ENCODE results near the gene SDC3. TPM values are rescaled to one million over a fixed set of nuclear protein-coding genes. Genes with fewer than 3 reads are reported as not detected.
A peak's percentile ranks its signal among the peaks of the same experiment; 100 is the strongest.

Gene SDC3
- total and polyA plus RNA-seq, 4 experiments from 2014 or later = 0.29 to 0.64 TPM; not detected in 2

DNA sequence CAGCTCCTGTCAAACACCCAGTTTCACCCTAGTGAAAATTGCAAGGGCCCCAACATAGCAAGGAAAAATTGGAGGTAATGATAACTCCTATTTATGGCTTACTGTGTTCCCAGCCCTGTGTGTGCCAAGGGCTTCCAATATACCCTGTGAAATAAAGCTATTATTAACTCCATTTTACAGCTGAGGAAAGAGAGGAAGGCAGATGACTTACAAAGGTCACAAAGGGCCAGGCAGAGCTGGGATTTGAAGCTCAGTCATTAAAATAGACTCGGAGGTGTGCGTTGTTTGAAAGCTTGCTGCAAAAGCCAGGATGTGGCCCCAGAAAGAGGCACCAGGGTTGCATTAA is 20.2 kb upstream of the SDC3 start:
- H3K36me3 ChIP-seq (ENCODE audit: insufficient read depth, low read length) = peaks cover 3% of the 10 kb centered on the region
- no peak overlapping the region for H3K27ac ChIP-seq (ENCODE audit: low read depth, low read length)
- Mint-ChIP-seq H3K27ac (peak overlapping the region in 1 of 7 donors; percentile 57), H3K4me1 (peaks cover 0 to 1% (median 0%) of the 10 kb centered on the region in 4 donors), H3K4me3 (no peak overlapping the region), H3K9me3 (no peaks in the 10 kb centered on the region), H3K27me3 (peaks cover 0 to 2% of the 10 kb centered on the region in 2 donors), H3K36me3 (peaks cover 5 to 23% of the 10 kb centered on the region in 2 donors)
- no peak for DNase-seq
- H3K4me3 ChIP-seq (ENCODE audit: low read length in 2 of 2) = no peak overlapping the region
- intact Hi-C loops (cut with micrococcal nuclease) = loop anchor here (2.0 to 5.0 kb wide), 2 partner anchors 146 to 210 kb away; no protein-coding TSS in a partner anchor
- no peaks in the 10 kb centered on the region for H3K4me1 ChIP-seq (ENCODE audit: insufficient read depth, low read length)
- no peaks in the 10 kb centered on the region for H3K9me3 ChIP-seq (ENCODE audit: control insufficient read depth in 1 of 2, low read length in 2 of 2)
- H3K27me3 ChIP-seq (ENCODE audit: insufficient read depth, low read length) = no peaks in the 10 kb centered on the region
- CTCF ChIA-PET (ENCODE audit: partially characterized antibody) = interaction anchor here (0.7 to 7.9 kb wide), 13 partner anchors 9 to 210 kb away, joined by 3 to 90 read pairs (median 4); no protein-coding TSS in a partner anchor
- POLR2A ChIA-PET (ENCODE audit: partially characterized antibody) = no interaction called here

DNA sequence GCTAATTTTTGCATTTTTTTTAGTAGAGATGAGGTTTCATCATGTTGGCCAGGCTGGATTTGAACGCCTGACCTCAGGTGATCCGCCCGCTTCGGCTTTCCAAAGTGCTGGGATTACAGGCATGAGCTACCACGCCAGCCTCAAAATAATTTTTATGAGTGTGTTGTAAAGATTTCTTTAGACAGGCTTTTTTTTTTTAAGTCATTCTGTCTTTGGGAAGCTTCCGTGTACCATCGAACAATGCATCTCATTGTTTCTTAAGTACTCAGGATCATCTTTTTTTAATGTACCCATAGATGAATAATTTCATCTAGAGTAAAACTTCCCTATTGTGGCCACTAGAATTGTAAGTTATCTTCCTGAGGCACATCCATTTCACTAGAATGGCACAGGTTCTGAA is 19.6 kb upstream of the SDC3 start:
- peaks cover 0 to 2% of the 10 kb centered on the region in 2 donors for H3K27me3 Mint-ChIP-seq
- H3K27ac Mint-ChIP-seq = peak overlapping the region in 1 of 7 donors; percentile 4

DNA sequence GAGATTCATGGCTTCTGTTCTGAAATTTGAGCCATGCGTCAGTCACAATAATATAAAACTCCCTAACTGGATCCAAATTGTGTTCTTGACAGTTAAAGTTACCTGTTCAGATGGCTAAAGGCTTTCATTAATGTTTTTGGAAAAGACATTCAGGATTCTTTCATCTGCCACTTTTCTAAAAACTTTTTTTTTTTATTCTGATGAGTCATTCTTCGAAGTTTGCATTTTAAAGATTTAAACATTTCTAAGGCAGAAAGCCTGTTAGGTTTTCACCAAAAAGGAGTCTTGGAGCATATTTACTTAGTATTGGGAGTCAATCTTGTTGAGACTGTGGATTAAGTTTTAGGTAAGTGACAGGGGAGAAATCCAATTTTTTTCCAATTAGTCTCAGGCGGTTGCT is 18.9 kb upstream of the SDC3 start:
- no peak overlapping the region for H3K27ac Mint-ChIP-seq
- intact Hi-C loops (cut with micrococcal nuclease) = loop anchor here (5.0 kb wide), 1 partner anchor 145 kb away; no protein-coding TSS in a partner anchor
- Histone ChIP-seq H3K36me3 (ENCODE audit: insufficient read depth, low read length) (no peaks in the 10 kb centered on the region), H3K4me1 (ENCODE audit: insufficient read depth, low read length) (no peaks in the 10 kb centered on the region), H3K27ac (ENCODE audit: low read depth, low read length) (no peak overlapping the region), H3K4me3 (ENCODE audit: low read length in 2 of 2) (no peak overlapping the region), H3K9me3 (ENCODE audit: control insufficient read depth in 1 of 2, low read length in 2 of 2) (no peaks in the 10 kb centered on the region), H3K27me3 (ENCODE audit: insufficient read depth, low read length) (no peaks in the 10 kb centered on the region)
- peaks cover 0 to 2% of the 10 kb centered on the region in 2 donors for H3K27me3 Mint-ChIP-seq
- no peaks in the 10 kb centered on the region for H3K9me3 Mint-ChIP-seq
- H3K4me1 Mint-ChIP-seq = peaks cover 0 to 1% (median 0%) of the 10 kb centered on the region in 4 donors
- no peak overlapping the region for H3K4me3 Mint-ChIP-seq
- ChIA-PET POLR2A (ENCODE audit: partially characterized antibody) (no interaction called here), CTCF (ENCODE audit: partially characterized antibody) (interaction anchor here (2.5 to 7.9 kb wide), 2 partner anchors 124 to 208 kb away, joined by 14 to 90 read pairs; no protein-coding TSS in a partner anchor)
- DNase-seq = no peak
- peaks cover 0 to 11% of the 10 kb centered on the region in 2 donors for H3K36me3 Mint-ChIP-seq

More for the DNA sequence above, 19.6 kb upstream of the SDC3 start:
- Histone ChIP-seq H3K27me3 (ENCODE audit: insufficient read depth, low read length) (no peaks in the 10 kb centered on the region), H3K4me1 (ENCODE audit: insufficient read depth, low read length) (no peaks in the 10 kb centered on the region), H3K27ac (ENCODE audit: low read depth, low read length) (no peak overlapping the region), H3K9me3 (ENCODE audit: control insufficient read depth in 1 of 2, low read length in 2 of 2) (no peaks in the 10 kb centered on the region), H3K4me3 (ENCODE audit: low read length in 2 of 2) (no peak overlapping the region), H3K36me3 (ENCODE audit: insufficient read depth, low read length) (no peaks in the 10 kb centered on the region)
- POLR2A ChIA-PET (ENCODE audit: partially characterized antibody) = no interaction called here
- CTCF ChIA-PET (ENCODE audit: partially characterized antibody) = interaction anchor here (1.0 to 7.9 kb wide), 10 partner anchors 8 to 209 kb away, joined by 3 to 90 read pairs (median 5); no protein-coding TSS in a partner anchor
- Mint-ChIP-seq H3K4me1 (peaks cover 0 to 1% (median 0%) of the 10 kb centered on the region in 4 donors), H3K4me3 (no peak overlapping the region), H3K9me3 (no peaks in the 10 kb centered on the region), H3K36me3 (peaks cover 3 to 18% of the 10 kb centered on the region in 2 donors)
- intact Hi-C loops (cut with micrococcal nuclease) = loop anchor here (2.0 to 5.0 kb wide), 2 partner anchors 146 to 209 kb away; no protein-coding TSS in a partner anchor
- no peak for DNase-seq

DNA sequence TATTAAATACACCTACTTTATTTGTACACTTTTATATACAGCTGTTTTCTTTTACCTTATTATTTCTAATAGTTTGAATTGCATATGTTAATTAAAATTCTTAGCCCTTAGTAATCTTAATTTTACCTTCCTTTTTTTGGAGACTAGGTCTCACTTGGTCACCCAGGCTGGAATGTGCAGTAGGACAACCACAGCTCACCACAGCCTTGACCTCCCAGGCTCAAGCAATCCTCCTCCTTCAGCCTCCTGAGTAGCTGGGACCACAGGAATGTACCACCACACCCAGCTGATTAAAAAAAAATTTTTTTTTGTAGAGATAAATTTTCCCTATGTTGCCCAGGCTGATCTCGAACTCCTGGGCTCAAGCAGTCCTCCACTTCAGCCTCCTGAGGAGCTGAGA is 15.0 kb upstream of the SDC3 start:
- Mint-ChIP-seq H3K36me3 (no peaks in the 10 kb centered on the region), H3K9me3 (no peaks in the 10 kb centered on the region), H3K4me1 (no peaks in the 10 kb centered on the region), H3K27ac (no peak overlapping the region), H3K4me3 (no peak overlapping the region), H3K27me3 (peaks cover 2 to 4% of the 10 kb centered on the region in 2 donors)
- H3K4me1 ChIP-seq (ENCODE audit: insufficient read depth, low read length) = no peaks in the 10 kb centered on the region
- CTCF ChIA-PET (ENCODE audit: partially characterized antibody) = interaction anchor here (0.9 to 3.9 kb wide), 3 partner anchors 10 to 144 kb away, joined by 3 to 12 read pairs (median 10); no protein-coding TSS in a partner anchor
- H3K9me3 ChIP-seq (ENCODE audit: control insufficient read depth in 1 of 2, low read length in 2 of 2) = no peaks in the 10 kb centered on the region
- H3K4me3 ChIP-seq (ENCODE audit: low read length in 2 of 2) = no peak overlapping the region
- no peaks in the 10 kb centered on the region for H3K27me3 ChIP-seq (ENCODE audit: insufficient read depth, low read length)
- POLR2A ChIA-PET (ENCODE audit: partially characterized antibody) = interaction anchor here (0.7 kb wide), 2 partner anchors 28 to 36 kb away, joined by 3 read pairs; no protein-coding TSS in a partner anchor
- DNase-seq = no peak
- intact Hi-C loops (cut with micrococcal nuclease) = no loop called here
- no peaks in the 10 kb centered on the region for H3K36me3 ChIP-seq (ENCODE audit: insufficient read depth, low read length)
- no peak overlapping the region for H3K27ac ChIP-seq (ENCODE audit: low read depth, low read length)

DNA sequence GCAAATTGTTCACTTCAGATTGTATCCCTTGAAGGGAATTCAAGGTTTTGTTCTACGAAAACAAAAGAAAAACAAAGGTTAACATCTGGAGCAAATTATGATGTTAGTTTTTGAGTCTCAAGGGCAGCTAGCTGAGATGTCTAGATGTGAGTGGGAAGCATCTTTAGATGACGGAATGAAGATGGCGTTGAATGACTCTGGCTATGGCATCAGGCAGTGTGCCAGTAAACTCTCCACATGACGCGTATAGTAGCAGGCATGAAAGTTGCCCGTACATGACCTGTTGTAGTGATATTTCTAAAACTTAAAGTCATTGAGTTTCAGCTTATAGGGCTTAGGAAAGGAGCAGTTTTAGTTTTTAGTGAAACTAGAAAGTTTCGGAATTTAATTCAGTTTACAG is 12.3 kb upstream of the SDC3 start:
- no peaks in the 10 kb centered on the region for H3K9me3 ChIP-seq (ENCODE audit: control insufficient read depth in 1 of 2, low read length in 2 of 2)
- H3K27ac ChIP-seq (ENCODE audit: low read depth, low read length) = no peak overlapping the region
- ChIA-PET CTCF (ENCODE audit: partially characterized antibody) (interaction anchor here (0.5 to 2.9 kb wide), 2 partner anchors 8 to 235 kb away, joined by 3 to 9 read pairs; no protein-coding TSS in a partner anchor), POLR2A (ENCODE audit: partially characterized antibody) (no interaction called here)
- Mint-ChIP-seq H3K9me3 (no peaks in the 10 kb centered on the region), H3K4me3 (no peak overlapping the region), H3K27ac (no peak overlapping the region), H3K4me1 (no peaks in the 10 kb centered on the region), H3K27me3 (peaks cover 0 to 4% of the 10 kb centered on the region in 2 donors), H3K36me3 (no peaks in the 10 kb centered on the region)
- no peak overlapping the region for H3K4me3 ChIP-seq (ENCODE audit: low read length in 2 of 2)
- intact Hi-C loops (cut with micrococcal nuclease) = no loop called here
- H3K4me1 ChIP-seq (ENCODE audit: insufficient read depth, low read length) = no peaks in the 10 kb centered on the region
- H3K36me3 ChIP-seq (ENCODE audit: insufficient read depth, low read length) = no peaks in the 10 kb centered on the region
- H3K27me3 ChIP-seq (ENCODE audit: insufficient read depth, low read length) = no peaks in the 10 kb centered on the region
- DNase-seq = no peak

DNA sequence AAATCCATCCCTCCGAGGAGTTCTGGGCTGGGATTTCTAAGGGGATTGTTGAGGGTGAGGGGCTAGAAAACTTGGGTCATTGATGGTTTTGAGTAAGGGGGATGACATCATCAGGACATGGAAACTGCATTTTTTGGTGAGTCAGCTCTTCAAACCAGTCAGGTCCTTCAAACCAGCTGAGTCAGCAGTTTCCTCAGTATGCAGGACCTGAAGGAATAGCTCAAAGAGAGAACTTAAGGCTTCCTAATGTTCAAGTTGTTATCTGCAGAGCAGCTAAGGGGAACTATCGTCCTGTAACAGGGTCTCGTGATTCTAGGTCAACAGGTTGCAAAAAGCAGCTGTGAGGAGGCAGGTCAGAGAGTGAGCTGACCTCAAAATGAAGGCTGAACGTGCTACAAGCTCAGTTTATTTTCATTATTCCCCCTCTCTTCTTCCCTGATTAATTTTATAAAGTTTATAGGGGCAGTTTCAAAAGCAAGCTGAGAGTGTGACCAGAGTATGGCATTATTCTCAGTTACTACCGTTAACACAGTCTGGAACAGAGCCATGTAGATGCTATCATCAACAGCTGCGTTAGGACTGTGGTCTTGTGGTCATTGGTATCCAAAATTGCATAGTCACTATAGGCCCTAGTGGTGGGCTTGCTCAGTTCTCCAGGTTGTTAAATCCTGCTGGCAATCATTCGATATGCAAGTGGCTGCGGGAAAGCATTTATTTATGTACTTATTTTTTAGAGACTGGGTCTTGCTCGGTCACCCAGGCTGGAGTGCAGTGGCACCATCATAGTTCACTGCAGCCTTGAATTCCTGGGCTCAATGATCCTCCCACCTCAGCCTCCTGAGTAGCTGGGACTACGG is 10.7 kb upstream of the SDC3 start:
- Mint-ChIP-seq H3K27me3 (peaks cover 0 to 4% of the 10 kb centered on the region in 2 donors), H3K4me1 (no peaks in the 10 kb centered on the region), H3K27ac (no peak overlapping the region), H3K36me3 (no peaks in the 10 kb centered on the region), H3K4me3 (no peak overlapping the region), H3K9me3 (no peaks in the 10 kb centered on the region)
- no peak overlapping the region for H3K4me3 ChIP-seq (ENCODE audit: low read length in 2 of 2)
- no peaks in the 10 kb centered on the region for H3K4me1 ChIP-seq (ENCODE audit: insufficient read depth, low read length)
- H3K27me3 ChIP-seq (ENCODE audit: insufficient read depth, low read length) = no peaks in the 10 kb centered on the region
- POLR2A ChIA-PET (ENCODE audit: partially characterized antibody) = interaction anchor here (0.7 kb wide), 1 partner anchor 1421 kb away, joined by 3 read pairs; no protein-coding TSS in a partner anchor
- CTCF ChIA-PET (ENCODE audit: partially characterized antibody) = interaction anchor here (0.7 to 2.9 kb wide), 5 partner anchors 9 to 136 kb away, joined by 3 to 9 read pairs (median 3); no protein-coding TSS in a partner anchor
- no peak for DNase-seq
- no peaks in the 10 kb centered on the region for H3K9me3 ChIP-seq (ENCODE audit: control insufficient read depth in 1 of 2, low read length in 2 of 2)
- H3K36me3 ChIP-seq (ENCODE audit: insufficient read depth, low read length) = no peaks in the 10 kb centered on the region
- intact Hi-C loops (cut with micrococcal nuclease) = no loop called here
- H3K27ac ChIP-seq (ENCODE audit: low read depth, low read length) = no peak overlapping the region

DNA sequence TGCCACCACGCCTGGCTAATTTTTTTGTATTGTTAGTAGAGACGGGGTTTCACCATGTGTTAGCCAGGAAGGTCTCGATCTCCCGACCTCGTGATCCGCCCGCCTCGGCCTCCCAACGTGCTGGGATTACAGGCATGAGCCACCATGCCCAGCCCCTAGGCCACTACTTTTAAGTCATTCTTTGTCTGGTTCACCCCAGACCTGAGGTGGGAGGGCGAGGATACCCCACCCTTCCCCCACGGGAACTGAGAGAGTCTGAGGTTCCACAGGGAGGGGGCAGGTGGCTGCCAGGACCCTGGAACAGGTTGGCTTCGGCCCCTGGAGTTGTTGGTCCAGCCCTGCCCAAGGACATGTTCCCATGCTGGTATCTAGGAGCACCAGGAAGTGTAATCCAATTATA is 7.7 kb upstream of the SDC3 start:
- intact Hi-C loops (cut with micrococcal nuclease) = no loop called here
- Mint-ChIP-seq H3K36me3 (no peaks in the 10 kb centered on the region), H3K9me3 (no peaks in the 10 kb centered on the region), H3K27me3 (peaks cover 0 to 4% of the 10 kb centered on the region in 2 donors), H3K4me1 (peaks cover 0 to 1% (median 0%) of the 10 kb centered on the region in 4 donors), H3K27ac (no peak overlapping the region), H3K4me3 (no peak overlapping the region)
- Histone ChIP-seq H3K36me3 (ENCODE audit: insufficient read depth, low read length) (no peaks in the 10 kb centered on the region), H3K27ac (ENCODE audit: low read depth, low read length) (no peak overlapping the region), H3K27me3 (ENCODE audit: insufficient read depth, low read length) (no peaks in the 10 kb centered on the region), H3K4me1 (ENCODE audit: insufficient read depth, low read length) (no peaks in the 10 kb centered on the region), H3K4me3 (ENCODE audit: low read length in 2 of 2) (no peak overlapping the region), H3K9me3 (ENCODE audit: control insufficient read depth in 1 of 2, low read length in 2 of 2) (no peaks in the 10 kb centered on the region)
- no peak for DNase-seq
- ChIA-PET CTCF (ENCODE audit: partially characterized antibody) (interaction anchor here (1.4 kb wide), 1 partner anchor 12 kb away, joined by 4 read pairs; no protein-coding TSS in a partner anchor), POLR2A (ENCODE audit: partially characterized antibody) (no interaction called here)
